ENCODE results near the gene NHS.

DNA sequence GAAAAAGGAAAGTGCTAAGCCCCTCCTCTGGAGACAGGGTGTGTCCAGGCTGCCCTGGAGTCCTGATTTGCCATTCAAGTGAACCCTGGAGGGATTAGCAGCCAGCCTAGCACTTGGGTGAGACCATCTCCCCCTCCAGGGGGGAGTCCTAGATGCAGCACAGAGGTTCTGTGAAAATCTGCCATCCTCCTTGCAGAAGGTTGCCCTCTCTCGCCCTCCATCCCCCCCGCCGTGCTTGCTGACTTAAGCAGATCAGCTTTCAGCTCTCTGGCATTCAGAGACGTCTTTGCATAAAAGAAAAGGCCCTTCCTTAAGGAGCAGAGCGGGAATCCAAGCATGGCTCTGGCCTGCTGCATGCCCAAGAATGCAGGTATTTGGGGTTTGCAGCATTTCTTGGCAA, 260.2 kb downstream of the NHS start:
- TF ChIP-seq, protein P1, sequence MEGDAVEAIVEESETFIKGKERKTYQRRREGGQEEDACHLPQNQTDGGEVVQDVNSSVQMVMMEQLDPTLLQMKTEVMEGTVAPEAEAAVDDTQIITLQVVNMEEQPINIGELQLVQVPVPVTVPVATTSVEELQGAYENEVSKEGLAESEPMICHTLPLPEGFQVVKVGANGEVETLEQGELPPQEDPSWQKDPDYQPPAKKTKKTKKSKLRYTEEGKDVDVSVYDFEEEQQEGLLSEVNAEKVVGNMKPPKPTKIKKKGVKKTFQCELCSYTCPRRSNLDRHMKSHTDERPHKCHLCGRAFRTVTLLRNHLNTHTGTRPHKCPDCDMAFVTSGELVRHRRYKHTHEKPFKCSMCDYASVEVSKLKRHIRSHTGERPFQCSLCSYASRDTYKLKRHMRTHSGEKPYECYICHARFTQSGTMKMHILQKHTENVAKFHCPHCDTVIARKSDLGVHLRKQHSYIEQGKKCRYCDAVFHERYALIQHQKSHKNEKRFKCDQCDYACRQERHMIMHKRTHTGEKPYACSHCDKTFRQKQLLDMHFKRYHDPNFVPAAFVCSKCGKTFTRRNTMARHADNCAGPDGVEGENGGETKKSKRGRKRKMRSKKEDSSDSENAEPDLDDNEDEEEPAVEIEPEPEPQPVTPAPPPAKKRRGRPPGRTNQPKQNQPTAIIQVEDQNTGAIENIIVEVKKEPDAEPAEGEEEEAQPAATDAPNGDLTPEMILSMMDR (IDR thresholded peaks at IDR 0.05): no peak
- TF ChIP-seq POLR2A (IDR thresholded peaks at IDR 0.05): no peak
